ENCODE results near the gene KRT16.
"Not testable (repeated sequence)": the region's sequence is repeated elsewhere in the genome, so short reads cannot be mapped to it uniquely, and the experiment has no call there.

Gene KRT16

DNA sequence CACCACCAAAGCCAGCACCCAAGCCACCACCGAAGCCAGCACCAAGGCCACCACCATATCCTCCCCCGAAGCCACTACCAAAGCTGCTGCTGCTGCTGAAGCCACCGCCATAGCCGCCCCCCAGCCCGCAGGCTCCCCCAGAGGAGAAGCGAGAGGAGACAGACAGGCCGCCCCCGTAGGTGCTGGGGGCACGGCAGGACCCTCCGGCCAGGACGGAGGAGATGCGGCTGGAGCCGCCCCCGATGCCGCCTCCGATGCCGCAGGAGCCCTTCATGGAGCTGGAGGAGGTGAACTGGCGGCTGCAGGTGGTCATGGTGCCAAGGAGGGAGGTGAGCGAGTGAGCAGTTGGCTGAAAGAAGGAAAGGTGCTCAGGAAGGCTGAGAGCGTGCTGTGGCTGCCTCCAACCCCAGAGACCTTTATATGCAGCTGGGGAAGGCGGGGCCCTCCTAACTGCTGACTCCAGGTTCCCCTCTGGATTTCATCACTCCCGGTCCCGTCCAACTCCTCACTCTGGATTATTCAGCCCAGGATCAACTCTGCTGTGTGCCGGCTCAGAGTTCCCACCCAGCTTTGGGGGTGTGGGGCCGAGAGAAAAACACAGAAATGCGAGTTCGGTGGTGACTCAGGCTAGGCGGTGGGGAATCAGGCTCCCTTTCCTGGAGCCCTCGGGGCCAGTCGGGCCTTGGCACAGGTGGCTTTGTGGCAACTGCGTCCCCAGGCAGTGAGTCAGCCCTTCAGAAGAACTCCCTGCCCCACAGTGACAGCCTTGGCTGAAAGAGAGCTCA lies at the start of gene KRT16:
KRT16 (minus strand) TSS at position 392 of the 785 bp plus-strand sequence; CDS start at position 313, 79 bp downstream.
- not testable (repeated sequence) for H3K4me1 Mint-ChIP-seq; H3K27ac Mint-ChIP-seq; H3K4me3 Mint-ChIP-seq; H3K36me3 Mint-ChIP-seq (ENCODE audit: low read depth); H3K9me3 Mint-ChIP-seq
- H3K27me3 Mint-ChIP-seq (ENCODE audit: low read depth) = peaks cover 17% of the 10 kb centered on the region

DNA sequence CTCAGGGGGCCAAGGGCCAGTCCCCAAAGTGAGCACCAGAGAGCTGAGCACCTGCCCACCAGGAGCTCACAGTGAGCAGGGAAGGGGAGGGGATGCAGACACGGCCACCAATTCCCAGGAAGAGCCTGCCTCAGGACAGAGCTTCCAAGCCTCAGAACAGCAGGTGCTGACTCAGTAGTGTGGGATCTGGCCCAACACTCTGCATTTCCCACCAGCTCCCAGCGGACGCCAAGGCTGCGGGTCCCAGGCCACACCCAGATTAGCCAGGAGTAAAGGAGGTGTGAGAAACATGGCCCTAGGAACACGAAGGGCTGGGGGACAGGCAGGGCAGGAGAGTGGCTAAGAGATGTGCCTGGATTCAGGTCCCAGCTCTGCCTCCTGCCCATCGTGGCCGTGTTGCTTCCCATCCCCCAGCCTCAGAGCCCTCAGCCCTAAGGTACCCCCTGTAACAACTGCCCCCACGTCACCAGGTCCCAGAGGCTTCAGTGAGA lies 47.7 kb upstream of the KRT16 start:
- Mint-ChIP-seq H3K4me3 (no peak overlapping the region), H3K9me3 (no peaks in the 10 kb centered on the region), H3K4me1 (peaks cover 17% of the 10 kb centered on the region), H3K27ac (peak overlapping the region in 2 of 3 experiments; percentile 40 to 50), H3K36me3 (ENCODE audit: low read depth) (no peaks in the 10 kb centered on the region), H3K27me3 (ENCODE audit: low read depth) (peaks cover 12% of the 10 kb centered on the region)
- TF ChIP-seq, protein P1, sequence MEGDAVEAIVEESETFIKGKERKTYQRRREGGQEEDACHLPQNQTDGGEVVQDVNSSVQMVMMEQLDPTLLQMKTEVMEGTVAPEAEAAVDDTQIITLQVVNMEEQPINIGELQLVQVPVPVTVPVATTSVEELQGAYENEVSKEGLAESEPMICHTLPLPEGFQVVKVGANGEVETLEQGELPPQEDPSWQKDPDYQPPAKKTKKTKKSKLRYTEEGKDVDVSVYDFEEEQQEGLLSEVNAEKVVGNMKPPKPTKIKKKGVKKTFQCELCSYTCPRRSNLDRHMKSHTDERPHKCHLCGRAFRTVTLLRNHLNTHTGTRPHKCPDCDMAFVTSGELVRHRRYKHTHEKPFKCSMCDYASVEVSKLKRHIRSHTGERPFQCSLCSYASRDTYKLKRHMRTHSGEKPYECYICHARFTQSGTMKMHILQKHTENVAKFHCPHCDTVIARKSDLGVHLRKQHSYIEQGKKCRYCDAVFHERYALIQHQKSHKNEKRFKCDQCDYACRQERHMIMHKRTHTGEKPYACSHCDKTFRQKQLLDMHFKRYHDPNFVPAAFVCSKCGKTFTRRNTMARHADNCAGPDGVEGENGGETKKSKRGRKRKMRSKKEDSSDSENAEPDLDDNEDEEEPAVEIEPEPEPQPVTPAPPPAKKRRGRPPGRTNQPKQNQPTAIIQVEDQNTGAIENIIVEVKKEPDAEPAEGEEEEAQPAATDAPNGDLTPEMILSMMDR (IDR thresholded peaks at IDR 0.05; ENCODE audit: unreplicated experiment in 3 of 3) = no peak

DNA sequence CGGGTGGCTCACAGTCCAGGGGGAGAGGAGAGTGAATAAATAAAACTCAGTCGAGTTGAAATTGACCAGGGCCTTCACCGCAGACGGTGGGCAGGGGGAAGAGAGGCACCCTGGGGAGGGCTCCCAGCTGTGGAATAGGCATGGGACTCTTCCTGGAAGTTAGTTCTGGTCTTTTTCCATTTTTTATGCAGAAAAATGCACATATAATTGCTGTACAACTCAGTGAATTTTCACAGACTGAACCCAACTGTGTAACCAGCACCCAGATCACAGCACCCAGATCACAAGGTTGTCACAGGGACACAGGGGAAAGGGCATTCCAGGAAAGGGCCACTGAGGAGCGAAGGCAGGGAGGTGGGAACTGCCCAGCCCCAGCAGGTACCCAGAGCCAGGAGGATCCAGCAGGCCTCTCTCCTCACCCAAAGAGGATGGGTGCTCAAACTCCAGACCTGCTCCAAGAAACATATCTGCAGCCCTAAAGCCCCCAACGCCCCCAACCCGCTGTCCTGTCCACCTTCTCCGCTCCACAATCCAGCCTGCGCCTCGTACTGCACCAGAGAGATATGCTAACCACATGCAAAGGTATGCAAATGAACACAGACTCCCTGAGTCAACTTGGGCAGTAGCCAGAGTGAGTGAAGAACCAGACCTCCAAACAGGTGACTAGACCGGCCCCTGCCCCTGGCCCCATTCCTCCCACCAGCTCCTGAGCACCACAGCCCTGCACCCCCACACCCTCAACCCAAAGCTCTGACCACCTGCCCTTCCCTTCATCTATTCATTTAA lies 47.1 kb upstream of the KRT16 start:
- TF ChIP-seq, protein P1 (IDR thresholded peaks at IDR 0.05; ENCODE audit: unreplicated experiment in 3 of 3) = no peak
- Mint-ChIP-seq H3K9me3 (no peaks in the 10 kb centered on the region), H3K36me3 (ENCODE audit: low read depth) (no peaks in the 10 kb centered on the region), H3K27me3 (ENCODE audit: low read depth) (peaks cover 14% of the 10 kb centered on the region), H3K4me1 (peaks cover 23% of the 10 kb centered on the region), H3K4me3 (no peak overlapping the region), H3K27ac (peak overlapping the region in 2 of 3 experiments; percentile 40 to 50)

DNA sequence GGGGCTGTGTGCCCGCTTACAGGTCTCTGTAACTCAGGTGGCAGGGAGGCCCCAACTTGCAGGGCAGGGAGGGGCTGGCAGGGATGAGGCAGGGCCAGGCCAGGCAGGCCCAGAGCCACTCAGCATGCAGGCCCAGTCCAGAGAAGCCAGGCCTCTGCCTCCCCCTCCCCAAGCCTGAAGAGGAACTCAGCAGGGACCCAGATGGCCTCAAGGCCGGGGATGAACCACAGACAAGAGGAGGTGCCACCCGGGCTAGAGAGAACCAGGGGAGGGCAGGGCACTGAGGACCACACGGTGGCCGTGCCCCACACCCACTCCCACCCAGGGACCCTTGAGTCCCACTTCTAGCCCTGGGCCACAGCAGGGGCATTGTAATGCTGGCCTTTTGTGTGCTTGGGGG lies 46.3 kb upstream of the KRT16 start:
- Mint-ChIP-seq H3K36me3 (ENCODE audit: low read depth) (no peaks in the 10 kb centered on the region), H3K27me3 (ENCODE audit: low read depth) (peaks cover 14% of the 10 kb centered on the region), H3K9me3 (no peaks in the 10 kb centered on the region), H3K4me1 (peaks cover 23% of the 10 kb centered on the region), H3K4me3 (no peak overlapping the region), H3K27ac (no peak overlapping the region)
- TF ChIP-seq, protein P1 (IDR thresholded peaks at IDR 0.05; ENCODE audit: unreplicated experiment in 3 of 3) = no peak

DNA sequence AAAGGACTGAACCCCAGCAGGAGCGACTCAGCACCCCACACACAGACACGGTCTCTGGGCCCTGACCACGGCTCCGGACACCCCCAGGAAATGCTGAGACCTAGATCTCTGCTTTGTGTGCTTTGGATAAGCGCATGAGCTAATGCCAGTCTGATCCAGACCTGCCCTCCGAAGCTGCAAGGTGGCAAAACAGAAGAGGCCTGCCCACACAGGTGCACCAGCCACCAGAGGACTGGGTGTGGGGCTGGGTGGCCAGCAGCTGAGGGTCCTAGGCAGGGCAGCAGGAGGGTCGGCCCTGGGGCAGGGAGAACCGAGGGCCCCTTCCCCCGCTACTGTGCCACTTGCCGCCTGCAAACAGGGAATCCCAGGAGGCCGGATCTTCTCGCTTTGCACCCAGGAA lies 45.4 kb upstream of the KRT16 start:
- H3K4me1 Mint-ChIP-seq = peaks cover 23% of the 10 kb centered on the region
- H3K9me3 Mint-ChIP-seq = no peaks in the 10 kb centered on the region
- TF ChIP-seq, protein P1 (IDR thresholded peaks at IDR 0.05; ENCODE audit: unreplicated experiment in 3 of 3) = no peak
- H3K27ac Mint-ChIP-seq = peak overlapping the region in 2 of 3 experiments; percentile 74 to 75
- H3K36me3 Mint-ChIP-seq (ENCODE audit: low read depth) = no peaks in the 10 kb centered on the region
- no peak overlapping the region for H3K4me3 Mint-ChIP-seq
- peaks cover 9% of the 10 kb centered on the region for H3K27me3 Mint-ChIP-seq (ENCODE audit: low read depth)

DNA sequence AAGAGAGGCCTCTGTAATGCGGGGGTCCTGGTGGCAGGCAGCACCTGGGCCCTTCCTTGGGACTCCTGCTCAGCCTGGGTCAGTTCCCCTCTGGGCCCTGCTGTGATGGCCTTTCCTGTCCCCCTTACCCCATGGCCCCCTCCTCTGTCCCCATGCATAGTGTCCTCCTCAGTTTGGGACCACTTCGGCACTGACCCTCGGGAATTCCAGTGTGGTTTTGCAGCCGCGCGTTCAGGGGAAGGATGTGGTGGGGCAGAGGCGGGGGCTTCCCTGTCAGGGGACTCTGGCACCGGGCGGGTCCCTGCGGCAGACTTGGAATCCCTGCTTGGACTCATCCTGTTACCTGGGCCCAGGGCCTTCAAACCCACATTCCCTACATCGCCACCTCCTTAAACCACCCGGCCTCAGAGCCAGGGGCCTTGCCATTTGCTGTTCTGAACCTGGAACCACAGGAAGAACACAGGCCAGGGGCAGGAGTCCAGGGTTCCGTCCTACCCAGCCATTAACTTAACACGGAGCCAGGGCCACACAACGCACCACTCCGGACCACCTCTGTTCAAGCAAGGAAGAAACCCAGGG lies 44.7 kb upstream of the KRT16 start:
- peaks cover 9% of the 10 kb centered on the region for H3K27me3 Mint-ChIP-seq (ENCODE audit: low read depth)
- H3K4me3 Mint-ChIP-seq = no peak overlapping the region
- H3K4me1 Mint-ChIP-seq = peaks cover 23% of the 10 kb centered on the region
- peak overlapping the region in 2 of 3 experiments; percentile 74 to 75 for H3K27ac Mint-ChIP-seq
- no peaks in the 10 kb centered on the region for H3K9me3 Mint-ChIP-seq
- no peaks in the 10 kb centered on the region for H3K36me3 Mint-ChIP-seq (ENCODE audit: low read depth)
- TF ChIP-seq, protein P1 (IDR thresholded peaks at IDR 0.05; ENCODE audit: unreplicated experiment in 3 of 3) = no peak
